ENCODE measurements around the gene PCSK4.

The PCSK4 gene

GRCh38 chr19:1466461-1467214 lies 23.5 kb downstream of the PCSK4 start:
- Histone ChIP-seq H3K4me1 (peaks cover 10 to 65% (median 61%) of the 10 kb centered on the region in 4 donors), H3K4me3 (no peak overlapping the region), H3K27ac (no peak overlapping the region), H3K36me3 (no peaks in the 10 kb centered on the region), H3K27me3 (peaks cover 18 to 68% of the 10 kb centered on the region in 2 donors), H3K9me3 (no peaks in the 10 kb centered on the region)
- no peak for DNase-seq
- intact Hi-C loops (cut with DNase I; ENCODE audit: low total_unique reads), result no loop called here
- no peak for TF ChIP-seq CTCF (IDR thresholded peaks at IDR 0.05)

GRCh38 chr19:1466018-1466460 lies 24.1 kb downstream of the PCSK4 start:
- no peak overlapping the region for H3K4me3 ChIP-seq
- DNase-seq, result no peak
- H3K27me3 ChIP-seq, result peaks cover 12 to 62% of the 10 kb centered on the region in 2 donors
- peaks cover 8 to 59% (median 55%) of the 10 kb centered on the region in 4 donors for H3K4me1 ChIP-seq
- H3K27ac ChIP-seq, result no peak overlapping the region
- intact Hi-C loops (cut with DNase I; ENCODE audit: low total_unique reads), result no loop called here
- no peaks in the 10 kb centered on the region for H3K9me3 ChIP-seq
- TF ChIP-seq CTCF (IDR thresholded peaks at IDR 0.05), result no peak
- H3K36me3 ChIP-seq, result peaks cover 1 to 4% (median 3%) of the 10 kb centered on the region in 3 donors

- no peak for DNase-seq
- Histone ChIP-seq H3K27ac (no peak overlapping the region), H3K27me3 (peaks cover 5 to 55% of the 10 kb centered on the region in 2 donors), H3K36me3 (peaks cover 8 to 10% (median 10%) of the 10 kb centered on the region in 3 donors), H3K4me1 (peaks cover 2 to 53% (median 49%) of the 10 kb centered on the region in 4 donors), H3K9me3 (no peaks in the 10 kb centered on the region), H3K4me3 (no peak overlapping the region)
- intact Hi-C loops (cut with DNase I; ENCODE audit: low total_unique reads), result no loop called here
- peak; percentile 24 to 37 for TF ChIP-seq CTCF (IDR thresholded peaks at IDR 0.05)
Measured at GRCh38 chr19:1465191-1466016, 24.7 kb downstream of the PCSK4 start.

GRCh38 chr19:1461862-1462261 lies 28.3 kb downstream of the PCSK4 start:
- no peaks in the 10 kb centered on the region for H3K9me3 ChIP-seq
- H3K4me3 ChIP-seq, result no peak overlapping the region
- intact Hi-C loops (cut with DNase I; ENCODE audit: low total_unique reads), result no loop called here
- no peak for TF ChIP-seq CTCF (IDR thresholded peaks at IDR 0.05)
- peaks cover 9 to 16% (median 10%) of the 10 kb centered on the region in 3 donors for H3K36me3 ChIP-seq
- H3K27ac ChIP-seq, result no peak overlapping the region
- H3K27me3 ChIP-seq, result peaks cover 0 to 45% of the 10 kb centered on the region in 2 donors
- DNase-seq, result no peak
- peaks cover 0 to 23% (median 16%) of the 10 kb centered on the region in 4 donors for H3K4me1 ChIP-seq

GRCh38 chr19:1460033-1460995 lies 29.8 kb downstream of the PCSK4 start:
- Histone ChIP-seq H3K27me3 (peaks cover 0 to 45% of the 10 kb centered on the region in 2 donors), H3K36me3 (peaks cover 9 to 16% (median 10%) of the 10 kb centered on the region in 3 donors), H3K4me3 (no peak overlapping the region), H3K9me3 (no peaks in the 10 kb centered on the region), H3K4me1 (peaks cover 0 to 23% (median 7%) of the 10 kb centered on the region in 4 donors), H3K27ac (no peak overlapping the region)
- intact Hi-C loops (cut with DNase I; ENCODE audit: low total_unique reads), result no loop called here
- no peak for TF ChIP-seq CTCF (IDR thresholded peaks at IDR 0.05)
- DNase-seq, result no peak

All from tibial artery (tissue), 4 donors.